ENCODE data around the gene ZDHHC16.

DNA sequence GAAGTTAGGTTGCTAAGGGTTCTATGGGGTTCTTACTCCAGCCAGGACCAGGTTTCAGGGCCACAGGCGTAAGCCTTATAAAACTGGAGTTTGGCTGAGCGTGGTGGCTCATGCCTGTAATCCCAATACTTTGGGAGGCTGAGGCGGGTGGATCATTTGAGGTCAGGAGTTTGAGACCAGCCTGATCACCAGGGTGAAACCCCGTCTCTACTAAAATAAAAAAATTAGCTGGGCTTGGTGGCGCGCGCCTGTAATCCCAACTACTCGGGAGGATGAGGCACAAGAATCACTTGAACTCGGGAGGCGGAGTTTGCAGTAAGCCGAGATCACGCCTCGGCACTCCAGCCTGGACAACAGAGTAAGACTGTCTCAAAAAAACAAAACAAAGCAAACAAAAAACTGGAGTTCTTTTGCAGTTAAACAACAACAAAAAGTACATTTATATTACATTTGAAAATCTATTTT, 44.5 kb upstream of the ZDHHC16 start:
- TF ChIP-seq CREB1 (IDR thresholded peaks at IDR 0.05; ENCODE audit: low read depth) (no peak), FOXM1 (IDR thresholded peaks at IDR 0.05; ENCODE audit: borderline replicate concordance, low read depth) (no peak), TEAD4 (IDR thresholded peaks at IDR 0.05) (no peak), RAD21 (IDR thresholded peaks at IDR 0.05; ENCODE audit: low read depth) (no peak), MAX (IDR thresholded peaks at IDR 0.05) (no peak), REST (IDR thresholded peaks at IDR 0.05; ENCODE audit: low read depth) (no peak), CEBPB (IDR thresholded peaks at IDR 0.05) (no peak), ZBTB7A (IDR thresholded peaks at IDR 0.05; ENCODE audit: low read depth) (no peak), TAF1 (IDR thresholded peaks at IDR 0.05; ENCODE audit: low read depth) (no peak), EP300 (IDR thresholded peaks at IDR 0.05; ENCODE audit: borderline replicate concordance) (no peak), NFIC (IDR thresholded peaks at IDR 0.05) (no peak), TCF12 (IDR thresholded peaks at IDR 0.05; ENCODE audit: low read depth) (no peak)
- TF ChIP-seq, protein P1, sequence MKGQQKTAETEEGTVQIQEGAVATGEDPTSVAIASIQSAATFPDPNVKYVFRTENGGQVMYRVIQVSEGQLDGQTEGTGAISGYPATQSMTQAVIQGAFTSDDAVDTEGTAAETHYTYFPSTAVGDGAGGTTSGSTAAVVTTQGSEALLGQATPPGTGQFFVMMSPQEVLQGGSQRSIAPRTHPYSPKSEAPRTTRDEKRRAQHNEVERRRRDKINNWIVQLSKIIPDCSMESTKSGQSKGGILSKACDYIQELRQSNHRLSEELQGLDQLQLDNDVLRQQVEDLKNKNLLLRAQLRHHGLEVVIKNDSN (IDR thresholded peaks at IDR 0.05) = no peak

Data from Ishikawa (cell line).